Measurements from ENCODE around the gene G3BP1.
A peak's percentile ranks its signal among the peaks of the same experiment; 100 is the strongest.
"Not testable (repeated sequence)": the region's sequence is repeated elsewhere in the genome, so short reads cannot be mapped to it uniquely, and the experiment has no call there.

The G3BP1 gene

GRCh38 chr5:151770383-151771258 lies 1.1 kb upstream of the G3BP1 start:
- H3K4me3 ChIP-seq (ENCODE audit: low read length) = peak overlapping the region; percentile 46; the same call in 1 of the 2 replicates
- no peak for TF ChIP-seq ZNF274 (IDR thresholded peaks at IDR 0.05; ENCODE audit: low read depth, low read length)

GRCh38 chr5:151772029-151772845 lies 483 bp downstream of the G3BP1 start:
- peak overlapping the region; percentile 86 for H3K4me3 ChIP-seq (ENCODE audit: low read length)
- TF ChIP-seq ZNF274 (IDR thresholded peaks at IDR 0.05; ENCODE audit: low read depth, low read length) = no peak

- no peak for TF ChIP-seq ZNF274 (IDR thresholded peaks at IDR 0.05; ENCODE audit: low read depth, low read length)
- H3K4me3 ChIP-seq (ENCODE audit: low read length) = peak overlapping the region; percentile 86
Observed at GRCh38 chr5:151772846-151773561, 1.2 kb downstream of the G3BP1 start.

GRCh38 chr5:151773951-151774350 lies 2.2 kb downstream of the G3BP1 start:
- H3K4me3 ChIP-seq (ENCODE audit: low read length) = peak overlapping the region; percentile 86; the same call in 1 of the 2 replicates
- no peak for TF ChIP-seq ZNF274 (IDR thresholded peaks at IDR 0.05; ENCODE audit: low read depth, low read length)

- H3K4me3 ChIP-seq (ENCODE audit: low read length) = peak overlapping the region; percentile 23; the same call in 1 of the 2 replicates
- no peak for TF ChIP-seq ZNF274 (IDR thresholded peaks at IDR 0.05; ENCODE audit: low read depth, low read length)
Observed at GRCh38 chr5:151775025-151775606, 3.4 kb downstream of the G3BP1 start.

GRCh38 chr5:151779531-151780125 lies 7.9 kb downstream of the G3BP1 start:
- no peak for TF ChIP-seq ZNF274 (IDR thresholded peaks at IDR 0.05; ENCODE audit: low read depth, low read length)

GRCh38 chr5:151780348-151780747 lies 8.6 kb downstream of the G3BP1 start:
- TF ChIP-seq ZNF274 (IDR thresholded peaks at IDR 0.05; ENCODE audit: low read depth, low read length) = no peak
- no peak overlapping the region for H3K4me3 ChIP-seq (ENCODE audit: low read length)

More at GRCh38 chr5:151779531-151780125, 7.9 kb downstream of the G3BP1 start:
- no peak overlapping the region; the same call in 1 of the 2 replicates for H3K4me3 ChIP-seq (ENCODE audit: low read length)

GRCh38 chr5:151781201-151781600 lies 9.4 kb downstream of the G3BP1 start:
- TF ChIP-seq ZNF274 (IDR thresholded peaks at IDR 0.05; ENCODE audit: low read depth, low read length) = no peak
- H3K4me3 ChIP-seq (ENCODE audit: low read length) = no peak overlapping the region

- not testable (repeated sequence) for H3K4me3 ChIP-seq (ENCODE audit: low read length)
Observed at GRCh38 chr5:151783664-151784063, 11.9 kb downstream of the G3BP1 start.

GRCh38 chr5:151784141-151784540 lies 12.4 kb downstream of the G3BP1 start:
- TF ChIP-seq ZNF274 (IDR thresholded peaks at IDR 0.05; ENCODE audit: low read depth, low read length) = no peak
- no peak overlapping the region for H3K4me3 ChIP-seq (ENCODE audit: low read length)

- no peak overlapping the region for H3K4me3 ChIP-seq (ENCODE audit: low read length)
- TF ChIP-seq ZNF274 (IDR thresholded peaks at IDR 0.05; ENCODE audit: low read depth, low read length) = no peak
Observed at GRCh38 chr5:151786468-151786867, 14.7 kb downstream of the G3BP1 start.

- H3K4me3 ChIP-seq (ENCODE audit: low read length) = no peak overlapping the region
- no peak for TF ChIP-seq ZNF274 (IDR thresholded peaks at IDR 0.05; ENCODE audit: low read depth, low read length)
Observed at GRCh38 chr5:151787817-151788216, 16.1 kb downstream of the G3BP1 start.

GRCh38 chr5:151793358-151793757 lies 21.6 kb downstream of the G3BP1 start:
- H3K4me3 ChIP-seq (ENCODE audit: low read length) = no peak overlapping the region
- TF ChIP-seq ZNF274 (IDR thresholded peaks at IDR 0.05; ENCODE audit: low read depth, low read length) = no peak
